Coronary artery (tissue), 2 donors: ENCODE data around the gene UNC45B.

ENCODE experiments used
- DNase-seq: peaks from one replicate; pipeline ENCODE4 v3.0.0-alpha.2; 2017; ENCODE audit warnings: low spot score
- H3K27ac ChIP-seq, 2 donors: fragments of 200-600 bp; sonication (generic); one replicate each; pipeline ENCODE4 v1.5.1; 2016 to 2019
- H3K4me3 ChIP-seq: fragments of 200-600 bp; sonication (generic); 2 replicates; pipeline ENCODE4 v1.5.1; 2016; ENCODE audit warnings: mild to moderate bottlenecking, moderate library complexity
- TF ChIP-seq, protein P1 (sequence below): fragments of 200-600 bp; sonication (generic); IDR thresholded peaks from one replicate; pipeline ENCODE4 v1.5.1; 2019; ENCODE audit warnings: antibody characterized with exemption

The UNC45B gene

DNA sequence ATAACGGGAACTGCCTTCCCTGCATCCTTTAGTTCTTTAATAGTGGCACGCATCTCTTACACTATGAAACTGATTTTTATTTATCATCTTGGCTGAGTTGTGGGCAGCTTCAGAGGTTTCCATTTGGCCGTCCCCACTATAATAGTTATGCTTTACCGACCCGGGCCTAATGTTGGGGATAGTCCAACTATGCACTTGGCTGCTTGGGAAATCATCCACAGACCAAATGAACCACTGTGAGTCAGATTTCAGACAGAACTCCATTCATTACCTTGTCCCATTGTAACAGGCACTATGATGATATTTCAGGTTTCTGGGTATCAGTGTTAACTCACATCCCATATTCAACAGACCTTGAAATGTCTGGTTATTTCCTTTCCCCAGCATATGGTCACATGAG, 89.2 kb downstream of the UNC45B start:
- H3K27ac ChIP-seq: no peak overlapping the region
- DNase-seq: no peak
- TF ChIP-seq, protein P1, sequence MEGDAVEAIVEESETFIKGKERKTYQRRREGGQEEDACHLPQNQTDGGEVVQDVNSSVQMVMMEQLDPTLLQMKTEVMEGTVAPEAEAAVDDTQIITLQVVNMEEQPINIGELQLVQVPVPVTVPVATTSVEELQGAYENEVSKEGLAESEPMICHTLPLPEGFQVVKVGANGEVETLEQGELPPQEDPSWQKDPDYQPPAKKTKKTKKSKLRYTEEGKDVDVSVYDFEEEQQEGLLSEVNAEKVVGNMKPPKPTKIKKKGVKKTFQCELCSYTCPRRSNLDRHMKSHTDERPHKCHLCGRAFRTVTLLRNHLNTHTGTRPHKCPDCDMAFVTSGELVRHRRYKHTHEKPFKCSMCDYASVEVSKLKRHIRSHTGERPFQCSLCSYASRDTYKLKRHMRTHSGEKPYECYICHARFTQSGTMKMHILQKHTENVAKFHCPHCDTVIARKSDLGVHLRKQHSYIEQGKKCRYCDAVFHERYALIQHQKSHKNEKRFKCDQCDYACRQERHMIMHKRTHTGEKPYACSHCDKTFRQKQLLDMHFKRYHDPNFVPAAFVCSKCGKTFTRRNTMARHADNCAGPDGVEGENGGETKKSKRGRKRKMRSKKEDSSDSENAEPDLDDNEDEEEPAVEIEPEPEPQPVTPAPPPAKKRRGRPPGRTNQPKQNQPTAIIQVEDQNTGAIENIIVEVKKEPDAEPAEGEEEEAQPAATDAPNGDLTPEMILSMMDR: no peak
- H3K4me3 ChIP-seq: no peak overlapping the region

DNA sequence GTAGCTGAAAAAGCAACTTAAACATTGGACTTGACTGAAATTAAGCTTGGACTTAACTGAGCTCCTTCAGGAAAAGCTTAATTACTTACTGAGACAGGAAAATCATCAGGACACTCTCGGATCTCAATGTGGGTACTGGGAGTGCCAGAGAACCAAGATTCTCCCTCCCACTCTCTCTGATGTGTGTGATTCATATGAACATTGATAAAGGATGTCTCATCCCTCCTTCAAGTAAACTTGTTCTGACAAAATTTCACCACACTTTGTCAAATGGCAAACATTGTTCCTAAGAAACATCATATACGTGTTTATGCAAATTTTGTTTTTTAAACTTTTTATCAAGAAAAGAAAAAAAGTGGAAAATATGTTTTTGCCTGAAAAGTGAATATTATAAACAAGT, 91.2 kb downstream of the UNC45B start:
- Histone ChIP-seq H3K4me3 (no peak overlapping the region), H3K27ac (no peak overlapping the region)
- TF ChIP-seq, protein P1: no peak
- no peak for DNase-seq
